T47D (cell line): ENCODE results near the gene CLPX.

Source experiments
- DNase-seq, 2 experiments: peaks; one replicate each; pipeline versions ENCODE4 v3.0.0 to v3.0.0-alpha.2; 2011 to 2012; ENCODE audit warnings: low read depth in 1 of 2, low spot score in 1 of 2
- JUND ChIP-seq: IDR thresholded peaks from 2 replicates; pipeline ENCODE4 v1.6.1; 2012; ENCODE audit warnings: low read depth
- in situ Hi-C: cut with HindIII; loops from 2 replicates; pipeline ENCODE4 v1.10.0; 2016; ENCODE audit warnings: low sequenced_read_pairs, low pct_unique_long_range_greater_than_20kb

Gene CLPX

GRCh38 chr15:65134538-65134937 lies 50.6 kb downstream of the CLPX start:
- in situ Hi-C loops, result no loop called here
- DNase-seq, result no peak
- no peak for TF ChIP-seq JUND

GRCh38 chr15:65133548-65134200 lies 51.5 kb downstream of the CLPX start, which contains the start of gene PDCD7:
TSS of gene PDCD7 (minus strand) at chr15:65133808. CDS start at chr15:65133781, 27 bp downstream.
- TF ChIP-seq JUND, result no peak
- in situ Hi-C loops, result no loop called here
- DNase-seq, result peak; percentile 94 to 97

- TF ChIP-seq JUND, result no peak
- peak; percentile 60 to 64 for DNase-seq
- in situ Hi-C loops, result no loop called here
Measured at GRCh38 chr15:65132878-65133547, 52.1 kb downstream of the CLPX start.

- in situ Hi-C loops, result no loop called here
- TF ChIP-seq JUND, result no peak
- peak in 1 of 2 experiments; percentile 46 for DNase-seq
Measured at GRCh38 chr15:65130941-65131340, 54.2 kb downstream of the CLPX start.

GRCh38 chr15:65115542-65115941 lies 69.6 kb downstream of the CLPX start:
- in situ Hi-C loops, result no loop called here
- no peak for DNase-seq
- TF ChIP-seq JUND, result no peak

GRCh38 chr15:65115086-65115485 lies 70.1 kb downstream of the CLPX start, which contains the start of gene UBAP1L:
TSS of gene UBAP1L (minus strand) at chr15:65115200. CDS start at chr15:65106215, 8,985 bp downstream.
- no peak for TF ChIP-seq JUND
- in situ Hi-C loops, result no loop called here
- DNase-seq, result no peak

GRCh38 chr15:65110676-65111292 lies 74.4 kb downstream of the CLPX start:
- no peak for DNase-seq
- TF ChIP-seq JUND, result no peak
- in situ Hi-C loops, result no loop called here

GRCh38 chr15:65106011-65106590 lies 79.0 kb downstream of the CLPX start:
- in situ Hi-C loops, result no loop called here
- DNase-seq, result no peak
- TF ChIP-seq JUND, result no peak

GRCh38 chr15:65105038-65105437 lies 80.1 kb downstream of the CLPX start:
- in situ Hi-C loops, result no loop called here
- no peak for TF ChIP-seq JUND
- DNase-seq, result no peak

GRCh38 chr15:65102912-65103311 lies 82.2 kb downstream of the CLPX start:
- TF ChIP-seq JUND, result no peak
- in situ Hi-C loops, result no loop called here
- no peak for DNase-seq

GRCh38 chr15:65101891-65102708 lies 83.0 kb downstream of the CLPX start:
- in situ Hi-C loops, result no loop called here
- DNase-seq, result no peak

GRCh38 chr15:65101411-65101890 lies 83.7 kb downstream of the CLPX start:
- TF ChIP-seq JUND, result no peak
- DNase-seq, result peak; percentile 63 to 67
- in situ Hi-C loops, result no loop called here

More at GRCh38 chr15:65101891-65102708, 83.0 kb downstream of the CLPX start:
- TF ChIP-seq JUND, result no peak
